GM19239 (cell line): ENCODE results near the gene KRTAP10-8.
"Not testable (repeated sequence)": the region's sequence is repeated elsewhere in the genome, so short reads cannot be mapped to it uniquely, and the experiment has no call there.

Experiments
- DNase-seq: peaks from one replicate; pipeline ENCODE4 v3.0.0; 2011; ENCODE audit warnings: low spot score; ENCODE audit not compliant: insufficient read length
- FAIRE-seq: peaks from 2 replicates; lab custom pipeline; 2011; peaks lifted over from hg19 to GRCh38; lab: Jason Lieb, UNC

KRTAP10-8 gene

DNA sequence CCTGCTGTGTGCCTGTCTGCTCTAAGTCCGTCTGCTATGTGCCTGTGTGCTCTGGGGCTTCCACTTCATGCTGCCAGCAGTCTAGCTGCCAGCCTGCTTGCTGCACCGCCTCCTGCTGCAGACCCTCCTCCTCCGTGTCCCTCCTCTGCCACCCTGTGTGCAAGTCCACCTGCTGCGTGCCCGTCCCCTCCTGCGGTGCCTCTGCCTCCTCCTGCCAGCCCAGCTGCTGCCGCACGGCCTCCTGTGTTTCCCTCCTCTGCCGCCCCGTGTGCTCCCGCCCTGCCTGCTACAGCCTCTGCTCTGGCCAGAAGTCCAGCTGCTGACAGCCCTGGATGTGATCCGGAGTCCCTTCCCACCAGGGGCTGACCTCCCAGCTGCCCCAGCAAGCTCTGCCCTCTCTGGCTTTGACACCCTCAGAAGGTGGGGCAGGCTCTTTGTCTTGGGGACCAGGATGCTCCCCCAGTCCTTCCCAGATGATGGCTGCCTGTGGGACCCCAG is 26.0 kb downstream of the KRTAP10-8 start:
- not testable (repeated sequence) for DNase-seq, FAIRE-seq

DNA sequence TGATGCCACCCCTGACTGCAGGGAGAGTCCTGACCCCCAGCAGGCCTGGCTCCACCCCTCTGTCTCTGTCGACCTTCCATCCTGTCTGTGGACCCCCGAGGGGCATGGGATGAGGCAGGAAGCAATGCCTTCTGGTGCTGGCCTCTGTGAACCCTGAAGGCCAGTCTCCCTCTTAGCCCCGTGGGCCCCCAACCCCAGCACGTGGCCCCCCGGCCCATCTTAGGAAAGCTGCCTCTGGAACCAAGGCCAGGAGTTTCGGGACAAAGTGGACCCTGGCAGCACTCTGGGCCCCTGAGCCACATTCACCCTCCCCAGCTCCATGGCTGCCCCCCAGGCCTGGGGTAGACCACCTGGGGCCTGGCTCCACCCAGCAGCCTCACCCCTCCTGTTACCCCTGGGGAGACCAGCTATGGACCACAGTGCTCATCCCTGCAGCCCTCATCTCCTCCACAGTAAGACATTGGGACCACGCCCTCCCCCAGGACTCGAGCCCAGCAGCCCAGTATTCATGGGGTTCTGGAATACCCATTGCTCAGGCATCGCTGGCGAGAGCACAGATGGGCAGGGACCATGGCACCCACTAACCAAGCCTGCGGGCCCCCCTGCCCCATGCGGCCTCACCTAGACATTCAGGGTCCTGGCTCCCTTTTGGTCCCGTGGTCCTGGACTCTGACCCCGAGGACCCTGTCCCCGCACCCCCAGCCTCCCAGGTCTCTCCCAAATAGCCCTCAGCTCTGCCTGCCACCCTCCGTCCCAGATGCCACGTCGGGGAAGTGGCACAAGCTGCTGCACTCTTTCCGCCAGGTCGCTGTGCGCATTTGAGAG is 26.8 kb downstream of the KRTAP10-8 start:
- not testable (repeated sequence) for DNase-seq, FAIRE-seq

DNA sequence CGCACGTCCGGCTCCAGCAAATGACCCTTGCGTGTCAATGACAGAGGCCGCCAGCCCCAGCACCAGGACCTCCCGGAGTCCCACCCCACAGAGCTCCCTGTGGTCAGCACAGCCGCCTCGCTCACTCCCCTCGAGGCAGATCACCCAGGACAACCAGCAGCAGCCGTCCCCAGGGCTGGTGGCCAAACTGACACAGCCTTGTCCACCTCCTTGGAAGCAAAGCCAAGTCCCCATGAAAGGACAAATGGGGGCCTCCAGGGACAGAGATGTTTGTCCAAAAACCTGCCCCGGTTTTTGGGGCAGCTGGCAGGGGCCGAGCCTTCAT is 27.4 kb downstream of the KRTAP10-8 start:
- no peak for FAIRE-seq

DNA sequence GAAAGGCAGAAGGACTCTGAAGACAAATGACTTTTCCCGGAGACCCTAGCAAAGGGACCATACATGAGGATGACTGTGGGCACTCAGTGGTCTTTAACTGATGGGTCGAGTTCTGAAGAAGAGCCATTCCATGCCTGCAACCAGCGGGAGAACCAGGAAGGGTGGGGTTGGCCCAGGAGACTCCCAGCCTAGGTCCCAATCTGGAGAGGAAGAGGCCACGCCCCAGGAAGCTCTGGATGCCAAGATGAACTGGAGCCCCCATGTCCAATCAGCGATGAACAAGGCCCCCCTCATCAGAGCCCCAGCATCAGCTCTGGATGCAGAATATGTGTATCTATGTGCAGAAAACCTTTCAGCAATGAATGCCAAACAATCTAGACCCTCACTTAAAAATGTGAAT is 28.9 kb downstream of the KRTAP10-8 start:
- no peak for FAIRE-seq
- no peak for DNase-seq

More for the DNA sequence above, 27.4 kb downstream of the KRTAP10-8 start:
- no peak for DNase-seq

DNA sequence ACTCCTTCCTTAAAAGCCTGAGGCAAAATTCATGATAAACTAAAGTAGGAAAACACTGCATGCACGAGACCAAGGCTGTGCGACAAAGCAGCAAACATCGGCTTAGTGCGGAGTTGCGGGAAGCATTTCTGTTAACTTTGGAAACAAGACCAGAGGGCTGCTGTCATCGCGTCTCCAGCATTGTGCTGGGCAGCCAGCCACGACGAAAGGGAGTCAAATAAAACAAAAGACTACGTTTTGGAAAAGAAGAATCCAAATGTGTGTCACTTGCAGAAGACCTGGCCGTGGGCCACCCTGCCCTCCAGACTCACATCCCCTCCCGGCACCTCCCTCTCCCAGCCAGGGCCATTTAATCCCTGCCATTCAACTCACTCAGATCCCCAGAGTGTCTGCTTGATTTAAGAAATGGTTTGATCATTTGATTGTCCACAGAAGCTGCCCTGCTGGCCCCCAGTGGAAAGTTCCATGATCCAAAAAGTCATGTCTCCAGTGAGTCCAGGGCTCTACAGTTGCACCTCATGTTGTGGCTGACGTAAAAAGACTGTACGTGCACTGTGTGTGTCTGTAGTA is 31.9 kb downstream of the KRTAP10-8 start:
- no peak for FAIRE-seq

DNA sequence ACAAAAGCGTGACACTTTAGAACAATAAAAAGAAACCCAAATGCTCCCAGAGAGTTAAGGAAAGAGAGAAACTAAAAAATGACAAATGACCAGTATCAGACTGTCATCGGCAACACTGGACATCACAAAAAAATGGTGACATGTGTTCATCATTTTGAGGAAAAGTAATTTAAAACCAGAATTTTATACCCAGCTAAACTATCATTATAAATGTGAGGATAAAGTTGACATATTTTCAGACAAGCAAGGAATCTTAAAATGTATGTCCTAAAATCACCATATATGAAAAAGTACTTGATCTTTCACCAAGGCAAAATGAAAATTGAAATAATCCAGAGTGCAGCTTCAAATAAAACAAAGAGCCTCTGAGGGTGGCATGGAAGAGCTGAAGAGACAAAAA is 33.0 kb downstream of the KRTAP10-8 start:
- DNase-seq (no peak), FAIRE-seq (no peak)

More for the DNA sequence above, 31.9 kb downstream of the KRTAP10-8 start:
- DNase-seq, result no peak

DNA sequence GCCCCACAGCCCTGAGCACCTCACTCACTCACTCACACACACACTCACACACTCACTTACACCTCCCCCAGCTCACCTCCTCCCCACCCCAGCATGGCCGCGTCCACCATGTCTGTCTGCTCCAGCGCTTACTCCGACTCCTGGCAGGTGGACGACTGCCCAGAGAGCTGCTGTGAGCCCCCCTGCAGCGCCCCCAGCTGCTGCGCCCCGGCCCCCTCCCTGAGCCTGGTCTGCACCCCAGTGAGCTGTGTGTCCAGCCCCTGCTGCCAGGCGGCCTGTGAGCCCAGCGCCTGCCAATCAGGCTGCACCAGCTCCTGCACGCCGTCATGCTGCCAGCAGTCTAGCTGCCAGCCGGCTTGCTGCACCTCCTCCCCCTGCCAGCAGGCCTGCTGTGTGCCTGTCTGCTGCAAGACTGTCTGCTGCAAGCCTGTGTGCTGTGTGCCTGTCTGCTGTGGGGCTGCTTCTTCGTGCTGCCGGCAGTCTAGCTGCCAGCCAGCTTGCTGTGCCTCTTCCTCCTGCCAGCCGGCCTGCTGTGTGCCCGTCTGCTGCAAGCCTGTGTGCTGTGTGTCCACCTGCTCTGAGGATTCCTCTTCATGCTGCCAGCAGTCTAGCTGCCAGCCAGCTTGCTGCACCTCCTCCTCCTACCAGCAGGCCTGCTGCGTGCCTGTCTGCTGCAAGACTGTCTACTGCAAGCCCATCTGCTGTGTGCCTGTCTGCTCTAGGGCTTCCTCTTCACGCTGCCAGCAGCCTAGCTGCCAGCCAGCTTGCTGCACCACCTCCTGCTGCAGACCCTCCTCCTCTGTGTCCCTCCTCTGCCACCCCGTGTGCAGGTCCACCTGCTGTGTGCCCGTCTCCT is 34.7 kb downstream of the KRTAP10-8 start, which contains the start of gene KRTAP10-11:
KRTAP10-11 (plus strand) TSS at position 49 of the 856 bp plus-strand sequence; CDS start at position 94, 45 bp downstream.
- not testable (repeated sequence) for FAIRE-seq, DNase-seq

DNA sequence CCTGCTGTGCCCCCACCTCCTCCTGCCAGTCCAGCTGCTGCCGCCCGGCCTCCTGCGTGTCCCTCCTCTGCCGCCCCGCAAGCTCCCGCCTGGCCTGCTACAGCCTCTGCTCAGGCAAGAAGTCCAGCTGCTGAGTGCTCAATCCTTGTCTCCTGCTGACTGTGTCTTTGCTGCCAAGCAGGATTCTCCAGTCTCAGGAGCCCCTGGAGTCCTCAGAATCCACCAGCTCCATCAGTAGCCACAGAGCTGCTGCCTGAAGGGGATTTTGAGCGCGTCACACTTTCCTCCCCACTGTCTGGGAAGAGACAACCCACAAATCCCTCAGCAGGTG is 35.3 kb downstream of the KRTAP10-8 start:
- FAIRE-seq (no peak), DNase-seq (no peak)

DNA sequence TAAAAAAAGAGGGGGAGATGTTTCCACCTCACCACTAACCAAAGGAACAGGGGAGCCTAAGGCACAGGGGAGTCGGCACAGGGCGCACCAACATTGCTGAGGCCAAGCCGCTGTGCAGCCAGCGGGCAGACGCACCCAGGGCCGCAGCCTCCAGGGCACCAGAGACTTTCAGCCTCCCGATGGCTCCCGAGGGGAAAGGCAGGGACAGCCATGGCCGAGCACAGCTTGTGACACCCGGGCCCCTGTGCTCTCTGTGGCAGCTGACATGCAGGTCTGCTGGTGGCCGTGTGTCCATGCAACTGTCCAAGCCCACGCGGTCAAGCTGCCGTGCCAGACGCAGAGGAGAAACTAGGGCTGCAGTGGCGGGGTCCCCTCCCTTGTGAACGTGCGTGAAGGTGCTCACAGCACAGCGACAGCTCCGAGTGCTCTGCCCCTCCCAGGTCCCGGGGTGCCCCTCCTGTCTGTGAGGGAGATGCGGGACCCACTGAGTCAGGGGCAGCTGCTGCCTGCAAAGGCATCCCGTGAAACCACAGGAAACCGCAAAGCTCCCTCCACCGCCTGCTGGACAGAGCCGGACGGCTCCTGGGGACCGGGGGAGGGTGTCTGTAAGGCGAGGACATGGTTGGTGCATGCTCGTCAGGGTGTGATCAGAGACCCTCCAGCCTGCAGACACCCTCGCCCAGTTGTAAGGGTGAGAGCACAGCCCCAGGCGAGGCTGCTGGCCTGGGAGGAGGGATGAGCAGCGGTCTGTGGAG is 36.9 kb downstream of the KRTAP10-8 start:
- DNase-seq (no peak), FAIRE-seq (no peak)

DNA sequence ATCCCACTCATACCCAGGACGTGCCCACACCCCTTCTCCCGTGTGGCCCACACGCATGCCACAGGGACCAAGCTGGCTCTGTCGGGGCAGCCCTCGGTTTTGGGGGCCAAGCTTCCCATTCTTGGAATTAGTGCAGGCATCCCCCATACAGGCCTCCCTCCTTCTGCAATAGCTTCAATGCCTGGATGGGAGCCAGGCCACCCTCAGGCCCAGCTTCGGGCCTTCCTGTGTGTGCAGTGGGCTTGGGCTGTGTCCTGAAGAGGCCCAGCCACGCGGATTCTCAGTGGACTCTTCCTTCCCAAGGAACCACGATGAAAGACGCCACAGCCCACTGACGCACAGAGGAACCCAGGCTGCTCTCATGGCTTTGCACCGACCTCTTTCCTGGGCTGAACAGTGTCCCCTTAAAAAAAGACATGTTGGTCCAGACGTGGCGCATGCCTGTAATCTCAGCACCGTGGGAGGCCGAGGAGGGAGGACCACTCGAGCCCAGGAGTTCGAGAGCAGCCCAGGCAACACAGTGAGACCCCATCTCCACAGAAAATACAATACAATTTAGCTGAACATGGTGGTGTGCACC is 37.7 kb downstream of the KRTAP10-8 start:
- DNase-seq (no peak), FAIRE-seq (no peak)

DNA sequence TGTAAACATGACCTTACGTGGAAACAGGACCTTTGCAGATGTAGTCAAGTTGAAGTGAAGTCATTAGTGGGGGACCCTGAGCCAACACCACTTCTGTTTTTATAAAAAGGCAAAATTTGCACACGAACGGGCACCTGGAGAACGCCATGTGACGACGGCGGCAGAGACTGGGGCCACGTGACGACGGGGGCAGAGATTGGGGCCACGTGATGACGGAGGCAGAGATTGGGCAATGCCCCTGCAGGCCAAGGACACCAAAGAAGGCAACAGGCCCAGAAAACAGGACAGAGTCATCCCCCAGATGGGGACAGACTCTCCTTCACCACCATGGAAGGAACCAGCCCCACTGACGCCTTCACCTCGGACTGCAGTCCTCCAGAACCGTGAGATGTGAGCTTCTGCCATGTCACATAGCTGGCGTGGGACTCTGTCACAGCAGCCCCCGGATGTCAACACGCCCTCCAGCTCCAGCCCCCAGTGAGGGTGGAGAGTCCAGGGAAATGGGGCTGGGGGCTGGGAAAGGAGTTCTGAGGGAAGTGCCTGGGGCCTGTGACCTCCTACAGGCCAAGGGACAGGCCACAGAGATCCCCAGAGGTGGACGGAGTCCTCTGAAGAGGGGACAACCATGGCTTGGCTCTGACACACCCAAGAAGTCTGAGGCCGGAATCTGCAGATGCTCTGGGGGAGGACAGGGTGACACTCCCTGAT is 38.5 kb downstream of the KRTAP10-8 start:
- DNase-seq (no peak), FAIRE-seq (no peak)

DNA sequence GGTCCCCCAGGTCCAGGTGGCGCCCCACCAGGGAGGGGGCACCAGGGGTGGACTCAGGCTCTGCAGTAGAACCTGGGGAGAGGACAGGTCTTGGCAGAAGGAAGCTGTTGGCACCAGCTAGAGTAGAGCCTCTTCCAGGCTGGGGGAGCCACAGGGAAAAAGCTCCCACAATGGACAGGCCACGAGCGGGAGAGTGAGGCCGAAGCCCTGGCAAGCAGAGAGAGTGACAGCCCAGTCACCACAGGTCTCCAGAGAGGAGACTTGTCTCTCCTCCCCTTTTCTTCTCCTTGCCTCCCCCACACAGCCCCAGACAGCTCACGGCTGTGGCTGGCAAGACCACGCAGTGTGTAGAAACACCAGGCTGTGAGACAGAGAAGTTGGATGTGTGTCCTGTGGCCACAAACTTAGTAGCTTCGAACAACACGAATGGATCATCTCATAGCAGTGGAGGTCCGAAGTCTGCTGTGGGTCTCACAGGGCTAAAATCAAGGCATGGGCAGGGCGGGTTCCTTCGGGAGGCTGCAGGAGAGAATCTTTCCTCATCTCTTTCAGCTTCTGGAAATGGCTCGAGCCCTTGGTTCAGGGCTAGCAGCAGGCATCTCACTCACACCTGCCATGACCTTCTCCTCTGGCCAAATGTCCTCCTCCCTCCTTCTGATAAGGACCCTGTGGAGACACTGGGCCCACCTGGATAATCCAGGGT is 39.2 kb downstream of the KRTAP10-8 start:
- DNase-seq (no peak), FAIRE-seq (no peak)

DNA sequence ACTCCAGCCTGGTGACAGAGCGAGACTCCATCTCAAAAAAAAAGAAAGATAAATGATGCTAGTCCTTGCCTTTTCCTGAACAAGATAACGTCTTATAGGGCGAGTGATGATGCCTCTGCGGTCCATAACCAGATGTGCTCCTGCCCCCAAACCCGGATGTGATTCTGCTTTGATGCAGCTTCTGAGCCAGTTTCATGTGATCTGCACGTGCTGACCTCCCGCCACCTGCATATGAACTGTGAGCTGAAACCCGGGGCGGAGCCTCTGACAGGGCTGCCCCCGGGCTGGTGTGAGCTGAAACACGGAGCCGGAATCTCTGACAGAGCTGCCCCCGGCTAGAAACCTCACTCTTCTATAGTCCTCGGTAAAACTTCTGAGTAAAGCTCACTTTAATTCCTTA is 41.2 kb downstream of the KRTAP10-8 start:
- FAIRE-seq, result no peak
- DNase-seq, result no peak

DNA sequence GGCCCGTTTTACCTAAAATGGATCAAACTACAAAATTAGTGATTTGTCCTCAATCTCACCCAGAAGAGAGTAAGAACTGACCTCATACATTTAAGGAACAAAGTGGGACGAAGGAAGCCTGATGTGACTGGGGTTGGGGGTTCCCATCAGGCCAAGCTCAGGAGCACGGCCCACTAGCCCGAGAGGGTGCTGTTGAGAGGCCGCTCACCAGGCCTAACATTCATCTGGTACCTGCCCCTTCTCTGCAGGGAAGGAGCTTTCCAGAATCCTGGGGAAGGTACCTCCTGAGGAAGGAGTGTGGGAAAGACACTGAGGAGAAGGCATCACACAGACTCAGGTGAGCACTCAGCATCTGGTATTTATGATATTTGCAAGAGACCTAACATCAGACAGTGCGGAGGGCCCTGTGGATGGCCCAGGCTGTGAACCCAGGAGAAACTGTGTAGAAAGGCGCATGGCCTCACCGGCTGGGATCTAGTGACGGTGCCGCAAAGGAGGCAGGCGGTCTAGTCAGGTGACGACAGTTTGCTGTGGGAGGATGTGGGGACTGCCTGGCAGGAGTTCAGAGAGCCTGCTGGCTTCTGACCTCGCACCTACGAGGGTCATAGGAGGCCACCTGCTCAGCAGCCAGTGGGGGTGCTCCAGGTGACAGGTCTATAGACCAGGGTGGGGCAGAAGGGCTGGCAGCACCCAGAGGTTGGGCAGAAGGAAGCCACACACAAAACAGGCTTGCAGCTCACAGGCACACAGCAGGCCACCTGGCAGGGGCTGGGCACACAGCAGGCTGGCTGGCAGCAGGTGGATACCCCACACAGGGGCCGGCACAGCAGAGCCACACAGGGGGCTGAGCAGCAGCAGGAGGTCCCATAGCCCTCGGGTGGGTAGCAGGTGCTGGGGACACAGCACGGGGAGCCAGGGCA is 42.0 kb downstream of the KRTAP10-8 start:
- DNase-seq, result no peak
- FAIRE-seq, result no peak

DNA sequence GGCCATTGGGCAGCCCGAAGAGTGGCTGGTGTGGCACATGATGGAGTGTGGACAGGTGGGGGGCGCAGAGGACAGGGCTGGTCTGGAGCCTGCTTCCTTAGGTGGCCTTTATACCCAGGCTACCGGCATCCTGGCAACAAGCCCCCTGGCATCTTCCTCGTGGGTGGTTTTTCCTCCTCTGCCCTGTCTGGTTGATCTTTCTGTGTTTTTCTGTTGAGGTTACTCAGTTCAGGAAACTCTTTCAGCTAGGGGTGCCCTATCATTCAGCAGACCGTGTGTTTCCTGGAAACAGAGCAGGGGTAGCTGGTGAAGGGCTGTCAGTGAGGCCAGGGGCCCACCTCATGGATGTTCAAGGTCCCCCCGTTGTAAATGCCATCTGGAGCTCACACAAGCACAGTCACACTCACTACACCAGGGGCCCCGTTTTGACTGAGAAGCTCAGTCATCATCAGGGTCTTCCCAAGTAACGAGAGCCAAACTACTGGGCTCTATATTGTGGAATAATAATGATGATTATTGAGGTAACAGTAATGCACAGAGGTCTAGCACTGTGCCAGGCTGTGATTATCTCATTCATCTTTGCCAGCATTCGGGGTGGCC is 42.8 kb downstream of the KRTAP10-8 start, which contains the start of gene KRTAP12-4:
KRTAP12-4 (minus strand) TSS at position 84 of the 600 bp plus-strand sequence; CDS start at position 39, 45 bp downstream.
- no peak for FAIRE-seq
- no peak for DNase-seq

DNA sequence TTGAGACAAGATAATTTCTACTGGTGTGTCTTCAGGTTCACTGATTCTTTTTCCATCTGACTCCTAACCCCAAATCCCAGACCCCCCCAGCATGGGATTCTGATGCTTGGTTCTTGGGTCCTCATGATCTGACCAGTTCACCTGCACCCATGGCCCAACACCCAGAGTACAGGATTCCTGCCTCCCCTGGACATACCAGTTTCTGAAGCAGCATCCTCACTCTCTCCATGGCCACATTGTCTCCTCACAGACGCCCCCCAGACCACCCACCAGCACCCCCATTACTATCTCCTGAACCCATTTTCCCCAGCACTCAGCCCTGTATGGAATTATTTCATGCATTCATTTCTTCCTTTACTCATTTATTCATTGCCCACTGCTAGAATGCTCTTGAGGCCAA is 45.0 kb downstream of the KRTAP10-8 start:
- no peak for DNase-seq
- FAIRE-seq, result no peak
